RKO (cell line): Measurements from ENCODE around the gene SYNJ1.
"Not testable (repeated sequence)": the region's sequence is repeated elsewhere in the genome, so short reads cannot be mapped to it uniquely, and the experiment has no call there.

ENCODE experiments used
- DNase-seq: peaks from one replicate; pipeline ENCODE4 v3.0.0-alpha.2; 2016; ENCODE audit warnings: low spot score

SYNJ1 gene

DNA sequence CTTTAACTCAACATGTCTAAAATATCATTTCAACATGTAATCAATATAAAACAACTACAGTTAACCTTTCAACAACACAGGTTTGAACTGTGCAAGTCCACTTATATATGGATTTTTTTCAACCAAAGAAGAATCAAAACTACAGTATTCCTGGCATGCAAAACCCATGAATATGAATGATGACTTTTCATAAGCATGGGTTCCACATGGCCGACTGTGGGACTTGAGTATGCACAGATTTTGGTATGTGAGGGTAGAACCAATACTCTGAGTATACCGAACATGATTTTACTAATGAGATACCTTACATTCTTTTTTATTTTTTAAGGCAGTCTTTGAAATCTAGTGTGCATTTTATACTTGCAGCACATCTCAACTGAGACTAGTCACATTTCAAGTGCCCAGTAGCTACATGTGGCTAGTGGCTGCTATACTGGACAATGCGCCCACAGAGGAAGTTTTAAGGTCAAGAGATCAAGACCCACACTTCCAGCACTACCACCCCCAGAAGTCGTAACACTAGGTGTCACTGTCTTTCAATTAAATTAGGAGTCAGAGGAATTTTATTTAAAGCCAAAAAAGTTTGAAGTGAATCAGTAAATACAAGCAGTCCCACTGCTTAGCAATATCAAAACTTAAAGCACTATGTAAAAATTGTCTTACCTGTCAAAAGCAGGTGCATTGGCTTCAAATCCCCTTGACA lies 40.0 kb downstream of the SYNJ1 start:
- peak; percentile 4 for DNase-seq

GRCh38 chr21:32682696-32683474 lies 44.9 kb downstream of the SYNJ1 start:
- DNase-seq = no peak

DNA sequence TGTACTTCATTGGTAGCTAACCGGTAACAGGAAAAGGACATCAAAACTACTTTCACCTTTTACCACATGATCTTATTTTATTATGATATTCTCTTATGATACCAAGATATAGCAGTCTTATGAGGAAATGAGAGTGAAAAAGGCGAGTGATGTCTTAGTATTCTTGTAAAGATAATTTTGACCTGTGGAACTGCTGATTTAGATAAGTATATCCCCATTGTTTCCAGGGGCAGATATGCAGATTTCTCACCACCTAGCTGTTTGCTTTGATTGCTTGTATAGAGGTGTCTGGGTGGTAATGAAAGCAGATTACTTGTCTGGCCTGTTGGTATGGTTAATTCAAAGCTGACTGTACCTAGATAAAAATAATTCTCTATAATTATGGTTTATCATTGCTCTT lies 53.1 kb downstream of the SYNJ1 start:
- no peak for DNase-seq

- DNase-seq = no peak
Measured at GRCh38 chr21:32674038-32674437, 53.8 kb downstream of the SYNJ1 start.

GRCh38 chr21:32666258-32666657 lies 61.6 kb downstream of the SYNJ1 start:
- no peak for DNase-seq

- DNase-seq = not testable (repeated sequence)
Measured at GRCh38 chr21:32664095-32664494, 63.7 kb downstream of the SYNJ1 start.

DNA sequence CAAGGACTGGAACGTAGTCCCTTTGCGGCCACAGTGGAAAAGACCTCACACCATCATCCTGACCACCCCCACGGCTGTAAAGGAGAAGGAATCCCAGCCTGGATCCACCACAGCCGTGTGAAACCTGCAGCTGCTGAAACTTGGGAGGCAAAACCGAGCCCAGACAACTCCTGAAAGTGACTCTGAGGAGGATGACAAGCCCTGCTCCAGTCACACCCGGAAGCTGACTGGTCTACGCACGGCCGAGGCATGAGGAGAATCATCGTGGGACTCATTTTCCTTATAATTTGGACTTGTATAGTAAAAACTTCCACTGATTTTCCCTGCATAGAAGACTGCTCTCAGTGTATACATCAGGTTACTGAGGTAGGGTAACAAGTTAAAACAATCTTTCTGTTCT lies 65.8 kb downstream of the SYNJ1 start:
- DNase-seq = not testable (repeated sequence)

- DNase-seq = not testable (repeated sequence)
Measured at GRCh38 chr21:32661026-32661782, 66.6 kb downstream of the SYNJ1 start.

DNA sequence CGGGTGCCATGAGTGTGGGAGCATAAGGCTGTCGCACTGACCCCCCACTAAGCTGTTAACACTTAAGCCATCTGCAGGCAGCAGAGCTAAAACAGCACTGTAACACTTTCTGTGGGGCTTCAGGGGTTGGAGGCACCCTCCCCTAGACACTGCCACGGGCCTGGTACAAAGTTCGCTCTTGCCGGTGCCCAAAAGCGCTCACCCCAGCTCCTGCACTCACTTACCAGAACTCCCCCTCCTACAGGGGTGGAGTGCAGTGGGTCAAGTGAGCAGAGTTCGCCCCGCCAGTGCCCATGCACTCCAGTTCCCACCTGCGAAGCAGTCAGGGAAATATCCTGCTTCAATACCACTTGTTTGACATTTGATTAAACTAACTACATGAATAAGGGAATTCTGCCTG lies 69.3 kb downstream of the SYNJ1 start:
- no peak for DNase-seq

- DNase-seq = peak; percentile 47
Measured at GRCh38 chr21:32653326-32653901, 74.4 kb downstream of the SYNJ1 start.

DNA sequence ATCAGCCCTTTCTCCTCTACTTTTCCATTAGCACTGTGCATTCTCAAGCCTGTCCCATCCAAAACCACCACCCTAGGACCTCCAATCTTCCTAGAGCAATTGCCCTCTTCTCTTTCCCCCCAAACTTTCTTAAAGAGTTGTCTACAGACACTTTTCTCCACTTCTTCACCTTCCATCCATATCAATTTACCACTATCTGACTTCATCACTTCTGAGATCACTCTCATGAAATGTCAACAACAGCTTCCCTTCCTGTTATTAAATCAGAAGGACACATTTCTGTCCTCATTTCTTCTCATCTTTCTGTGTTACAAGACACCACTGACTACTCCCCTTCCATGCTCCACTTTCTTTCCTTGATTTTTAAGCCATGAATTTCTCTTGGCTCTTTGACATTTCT lies 79.6 kb downstream of the SYNJ1 start:
- no peak for DNase-seq

DNA sequence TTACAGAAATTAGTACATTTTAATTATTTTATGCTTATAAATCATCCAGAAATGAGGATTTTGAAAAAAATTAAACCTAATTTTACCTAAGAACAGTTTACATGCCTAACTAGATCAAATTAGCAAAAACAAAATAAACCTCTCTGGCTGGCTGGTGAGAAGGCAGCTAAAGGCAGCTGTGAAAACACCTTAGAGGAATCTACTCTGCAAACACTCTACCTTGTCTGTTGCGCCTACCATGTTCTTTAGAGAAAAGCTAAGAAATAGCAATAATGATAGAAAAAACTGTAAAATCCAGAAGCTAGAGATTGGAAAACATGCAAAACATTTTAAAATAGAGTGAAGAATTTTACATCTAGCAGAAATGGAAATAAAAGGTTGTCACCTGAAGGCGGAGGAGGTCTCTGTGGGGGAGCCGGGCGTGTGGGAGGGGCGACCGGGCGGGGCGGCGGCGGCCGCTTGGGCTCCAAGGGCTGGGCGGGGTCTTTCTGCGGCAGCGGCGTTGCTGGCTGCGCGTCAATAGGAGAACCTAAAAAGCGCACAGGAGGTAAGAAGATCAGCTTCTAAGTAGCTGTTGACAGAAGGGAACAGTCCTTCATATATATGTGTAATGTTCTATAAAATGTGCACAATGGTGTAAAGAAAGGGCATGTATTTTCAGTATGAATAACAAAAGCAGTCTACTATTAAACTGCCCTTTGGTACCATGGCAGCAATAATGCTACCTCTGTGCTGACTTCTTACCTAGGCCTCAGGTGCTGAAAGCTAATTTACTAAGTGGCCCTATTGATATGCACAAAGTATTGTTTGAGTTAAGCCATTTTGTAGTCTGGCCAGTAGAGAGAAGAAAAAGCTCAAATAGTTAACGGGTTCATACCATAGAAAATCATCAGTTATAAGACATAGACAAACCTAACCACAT lies 82.3 kb downstream of the SYNJ1 start:
- no peak for DNase-seq

- no peak for DNase-seq
Measured at GRCh38 chr21:32641710-32642698, 85.8 kb downstream of the SYNJ1 start.

DNA sequence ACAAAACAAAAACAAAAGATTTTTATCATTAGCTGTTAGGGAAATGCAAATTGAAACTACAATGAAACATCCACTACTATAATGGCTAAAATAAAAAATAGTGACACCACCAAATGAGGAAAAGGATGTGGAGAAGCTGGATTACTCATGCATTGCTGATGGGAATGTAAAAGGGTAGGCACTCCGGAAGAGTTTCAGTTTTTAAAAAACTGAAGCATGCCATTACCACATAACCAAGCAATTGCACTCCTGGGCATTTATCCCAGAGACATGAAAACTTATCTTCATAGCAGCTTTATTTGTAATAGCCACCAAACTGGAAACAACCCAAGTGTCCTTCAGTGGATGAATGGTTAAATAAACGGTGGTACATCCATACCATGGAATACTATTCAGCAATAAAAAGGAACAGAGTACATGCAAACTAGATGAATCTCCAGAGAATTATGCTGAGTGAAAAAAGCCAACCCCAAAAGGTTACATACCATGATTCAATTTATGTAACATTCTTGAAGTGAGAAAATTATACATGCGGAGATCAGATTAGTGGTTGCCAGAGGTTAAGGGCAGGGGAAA lies 101.1 kb downstream of the SYNJ1 start:
- DNase-seq = no peak

- DNase-seq = not testable (repeated sequence)
Measured at GRCh38 chr21:32618218-32618617, 109.6 kb downstream of the SYNJ1 start.

- DNase-seq = no peak
Measured at GRCh38 chr21:32613436-32614043, 114.3 kb downstream of the SYNJ1 start.

GRCh38 chr21:32612999-32613337 lies 114.8 kb downstream of the SYNJ1 start:
- no peak for DNase-seq

- DNase-seq = peak; percentile 97
Measured at GRCh38 chr21:32612075-32612998, 115.5 kb downstream of the SYNJ1 start, which contains the start of gene CFAP298. CFAP298 (minus strand) TSS chr21:32612377; CDS start chr21:32612243, 134 bp downstream.
